A673 (cell line): ENCODE results near the gene ZMAT3.

Experiments
- EZH2 ChIP-seq: fragments of 200-600 bp; sonication (generic); IDR thresholded peaks from 2 replicates; pipeline ENCODE4 v1.6.1; 2017; ENCODE audit warnings: borderline replicate concordance, low read depth, mild to moderate bottlenecking, mixed read lengths, antibody characterized with exemption, low read length; ENCODE audit not compliant: poor library complexity, severe bottlenecking
- TF ChIP-seq, protein P1 (sequence below): fragments of 300-800, 200-600 bp; sonication (generic); conservative IDR thresholded peaks from 2 replicates; pipeline ENCODE4 v1.5.1; 2017; ENCODE audit warnings: low read depth, mild to moderate bottlenecking, antibody characterized with exemption, low read length, moderate library complexity, mixed read lengths

DNA sequence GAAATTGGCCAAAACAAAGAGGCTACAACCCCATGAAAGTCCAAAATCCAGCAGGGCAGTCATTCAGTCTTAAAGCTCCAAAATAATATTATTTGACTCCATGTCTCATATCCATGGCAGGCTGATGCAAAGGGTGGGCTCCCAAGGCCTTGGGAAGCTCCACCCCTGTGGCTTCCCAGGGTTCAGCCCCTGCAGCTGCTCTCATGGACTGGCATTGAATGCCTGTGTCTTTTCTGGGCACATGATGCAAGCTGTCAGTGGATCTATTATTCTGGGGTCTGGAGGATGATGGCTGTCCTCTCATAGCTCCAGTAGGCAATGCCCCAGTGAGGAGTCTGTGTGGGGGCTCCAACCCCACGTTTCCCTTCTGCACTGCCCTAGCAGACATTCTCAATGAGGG, 81.8 kb downstream of the ZMAT3 start:
- TF ChIP-seq EZH2: no peak
- TF ChIP-seq, protein P1, sequence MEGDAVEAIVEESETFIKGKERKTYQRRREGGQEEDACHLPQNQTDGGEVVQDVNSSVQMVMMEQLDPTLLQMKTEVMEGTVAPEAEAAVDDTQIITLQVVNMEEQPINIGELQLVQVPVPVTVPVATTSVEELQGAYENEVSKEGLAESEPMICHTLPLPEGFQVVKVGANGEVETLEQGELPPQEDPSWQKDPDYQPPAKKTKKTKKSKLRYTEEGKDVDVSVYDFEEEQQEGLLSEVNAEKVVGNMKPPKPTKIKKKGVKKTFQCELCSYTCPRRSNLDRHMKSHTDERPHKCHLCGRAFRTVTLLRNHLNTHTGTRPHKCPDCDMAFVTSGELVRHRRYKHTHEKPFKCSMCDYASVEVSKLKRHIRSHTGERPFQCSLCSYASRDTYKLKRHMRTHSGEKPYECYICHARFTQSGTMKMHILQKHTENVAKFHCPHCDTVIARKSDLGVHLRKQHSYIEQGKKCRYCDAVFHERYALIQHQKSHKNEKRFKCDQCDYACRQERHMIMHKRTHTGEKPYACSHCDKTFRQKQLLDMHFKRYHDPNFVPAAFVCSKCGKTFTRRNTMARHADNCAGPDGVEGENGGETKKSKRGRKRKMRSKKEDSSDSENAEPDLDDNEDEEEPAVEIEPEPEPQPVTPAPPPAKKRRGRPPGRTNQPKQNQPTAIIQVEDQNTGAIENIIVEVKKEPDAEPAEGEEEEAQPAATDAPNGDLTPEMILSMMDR: no peak
